Transverse colon (tissue), 4 donors: Measurements from ENCODE around the gene HECTD4.

ENCODE experiments used
- EP300 ChIP-seq: sonication (generic); formaldehyde crosslinking; IDR thresholded peaks from one replicate; pipeline ENCODE4 v1.6.1; 2017; ENCODE audit warnings: antibody characterized with exemption, low read depth
- POLR2A ChIP-seq: fragments of 450-650 bp; IDR thresholded peaks from one replicate; pipeline ENCODE4 v1.6.1; 2016; ENCODE audit warnings: antibody characterized with exemption, mild to moderate bottlenecking, moderate library complexity
- POLR2AphosphoS5 ChIP-seq, 3 donors: sonication (generic); formaldehyde crosslinking; IDR thresholded peaks; one replicate each; pipeline ENCODE4 v1.6.1; 2016; ENCODE audit warnings: antibody characterized with exemption in 3 of 3
- TF ChIP-seq, protein P1 (sequence below), 5 experiments: fragments of 200-600 bp in 3 of 5; fragments of 450-650 bp in 2 of 5; sonication (generic) in 3 of 5; IDR thresholded peaks; 1 replicate in 2 of 5; 2 replicates in 3 of 5; pipeline ENCODE4 v1.5.1; 2016 to 2017; ENCODE audit warnings: antibody characterized with exemption in 5 of 5, inconsistent platforms in 3 of 5, mild to moderate bottlenecking in 2 of 5, moderate library complexity in 1 of 5

DNA sequence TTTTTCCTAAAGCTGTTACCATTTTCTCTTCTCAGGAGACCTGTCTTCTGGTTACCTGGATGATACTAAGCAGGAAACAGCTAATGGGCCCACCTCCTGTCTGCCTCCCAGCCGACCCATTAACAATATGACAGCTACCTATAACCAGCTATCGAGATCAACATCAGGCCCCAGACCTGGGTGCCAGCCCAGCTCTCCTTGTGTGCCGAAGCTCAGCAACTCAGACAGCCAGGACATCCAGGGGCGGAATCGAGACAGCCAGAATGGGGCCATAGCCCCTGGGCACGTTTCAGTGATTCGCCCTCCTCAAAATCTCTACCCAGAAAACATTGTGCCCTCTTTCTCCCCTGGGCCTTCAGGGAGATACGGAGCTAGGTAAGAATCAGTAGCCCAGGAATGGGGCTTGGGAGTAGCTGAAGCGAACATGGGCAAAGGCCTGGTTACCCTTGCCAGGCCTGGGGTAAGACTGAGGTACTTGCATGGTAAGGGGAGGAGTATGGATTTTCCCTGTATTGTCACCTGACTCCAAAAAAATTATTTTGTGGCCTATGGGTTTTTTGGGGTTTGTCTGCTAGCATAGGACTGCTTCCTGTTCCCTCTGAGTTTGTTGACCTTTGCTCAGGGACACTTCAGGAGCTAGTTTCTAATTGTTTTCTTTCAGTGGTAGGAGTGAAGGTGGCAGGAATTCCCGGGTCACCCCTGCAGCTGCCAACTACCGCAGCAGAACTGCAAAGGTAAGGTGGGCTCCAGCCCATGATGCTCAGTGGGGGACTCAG, 230.3 kb downstream of the HECTD4 start:
- TF ChIP-seq, protein P1, sequence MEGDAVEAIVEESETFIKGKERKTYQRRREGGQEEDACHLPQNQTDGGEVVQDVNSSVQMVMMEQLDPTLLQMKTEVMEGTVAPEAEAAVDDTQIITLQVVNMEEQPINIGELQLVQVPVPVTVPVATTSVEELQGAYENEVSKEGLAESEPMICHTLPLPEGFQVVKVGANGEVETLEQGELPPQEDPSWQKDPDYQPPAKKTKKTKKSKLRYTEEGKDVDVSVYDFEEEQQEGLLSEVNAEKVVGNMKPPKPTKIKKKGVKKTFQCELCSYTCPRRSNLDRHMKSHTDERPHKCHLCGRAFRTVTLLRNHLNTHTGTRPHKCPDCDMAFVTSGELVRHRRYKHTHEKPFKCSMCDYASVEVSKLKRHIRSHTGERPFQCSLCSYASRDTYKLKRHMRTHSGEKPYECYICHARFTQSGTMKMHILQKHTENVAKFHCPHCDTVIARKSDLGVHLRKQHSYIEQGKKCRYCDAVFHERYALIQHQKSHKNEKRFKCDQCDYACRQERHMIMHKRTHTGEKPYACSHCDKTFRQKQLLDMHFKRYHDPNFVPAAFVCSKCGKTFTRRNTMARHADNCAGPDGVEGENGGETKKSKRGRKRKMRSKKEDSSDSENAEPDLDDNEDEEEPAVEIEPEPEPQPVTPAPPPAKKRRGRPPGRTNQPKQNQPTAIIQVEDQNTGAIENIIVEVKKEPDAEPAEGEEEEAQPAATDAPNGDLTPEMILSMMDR (IDR thresholded peaks at IDR 0.05): no peak
- TF ChIP-seq POLR2A (no peak), POLR2AphosphoS5 (IDR thresholded peaks at IDR 0.05) (no peak), EP300 (no peak)
